Body of pancreas (tissue), 4 donors: Measurements from ENCODE around the gene CELF3.

Experiments
- POLR2A ChIP-seq, 3 donors: fragments of 450-650 bp; IDR thresholded peaks; one replicate each; pipeline ENCODE4 v1.6.1; 2016; ENCODE audit warnings: antibody characterized with exemption in 3 of 3, mild to moderate bottlenecking in 2 of 3
- TF ChIP-seq, protein P1 (sequence below), 7 experiments: fragments of 450-650 bp in 4 of 7; fragments of 200-600 bp in 3 of 7; sonication (generic) in 3 of 7; IDR thresholded peaks; one replicate each; pipeline ENCODE4 v1.5.1; 2016 to 2019; ENCODE audit warnings: antibody characterized with exemption in 7 of 7

DNA sequence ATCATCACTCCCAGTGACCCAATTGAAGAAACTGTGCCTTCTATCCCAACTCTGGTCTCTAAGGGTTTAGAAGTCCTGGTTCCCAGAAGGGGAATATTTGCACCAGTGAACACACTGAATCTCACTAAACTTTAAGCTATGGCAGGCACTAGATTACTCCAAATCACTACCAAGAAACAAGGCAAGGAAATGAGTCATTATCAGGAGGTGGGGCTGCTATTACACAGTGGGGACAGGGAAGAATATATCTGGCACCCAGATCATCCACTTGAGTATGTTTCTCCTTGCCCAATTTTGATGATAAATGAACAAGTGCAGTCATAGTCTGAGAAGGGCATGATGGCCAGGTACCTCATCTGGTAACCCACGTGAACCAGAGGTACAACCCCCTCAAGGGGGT is 39.7 kb upstream of the CELF3 start:
- no peak for TF ChIP-seq POLR2A (IDR thresholded peaks at IDR 0.05)
- TF ChIP-seq, protein P1, sequence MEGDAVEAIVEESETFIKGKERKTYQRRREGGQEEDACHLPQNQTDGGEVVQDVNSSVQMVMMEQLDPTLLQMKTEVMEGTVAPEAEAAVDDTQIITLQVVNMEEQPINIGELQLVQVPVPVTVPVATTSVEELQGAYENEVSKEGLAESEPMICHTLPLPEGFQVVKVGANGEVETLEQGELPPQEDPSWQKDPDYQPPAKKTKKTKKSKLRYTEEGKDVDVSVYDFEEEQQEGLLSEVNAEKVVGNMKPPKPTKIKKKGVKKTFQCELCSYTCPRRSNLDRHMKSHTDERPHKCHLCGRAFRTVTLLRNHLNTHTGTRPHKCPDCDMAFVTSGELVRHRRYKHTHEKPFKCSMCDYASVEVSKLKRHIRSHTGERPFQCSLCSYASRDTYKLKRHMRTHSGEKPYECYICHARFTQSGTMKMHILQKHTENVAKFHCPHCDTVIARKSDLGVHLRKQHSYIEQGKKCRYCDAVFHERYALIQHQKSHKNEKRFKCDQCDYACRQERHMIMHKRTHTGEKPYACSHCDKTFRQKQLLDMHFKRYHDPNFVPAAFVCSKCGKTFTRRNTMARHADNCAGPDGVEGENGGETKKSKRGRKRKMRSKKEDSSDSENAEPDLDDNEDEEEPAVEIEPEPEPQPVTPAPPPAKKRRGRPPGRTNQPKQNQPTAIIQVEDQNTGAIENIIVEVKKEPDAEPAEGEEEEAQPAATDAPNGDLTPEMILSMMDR (IDR thresholded peaks at IDR 0.05) = no peak
